Measurements from ENCODE around the gene ARID1B. TPM values are rescaled to one million over a fixed set of nuclear protein-coding genes. Genes with fewer than 3 reads are reported as not detected.

The ARID1B gene
- total RNA-seq, 1 experiment from 2014 or later: 58.8 TPM

GRCh38 chr6:156911581-156911980 is 134.4 kb downstream of the ARID1B start:
- Histone ChIP-seq H3K27me3 (replicated peaks; ENCODE audit: control insufficient read depth, insufficient read depth, low read length) (no peaks in the 10 kb centered on the region), H3K4me1 (no peaks in the 10 kb centered on the region), H3K36me3 (ENCODE audit: control insufficient read depth, insufficient read depth, low read length) (no peaks in the 10 kb centered on the region), H3K4me3 (ENCODE audit: low read depth, low read length) (no peak overlapping the region), H3K9me3 (no peaks in the 10 kb centered on the region)
- no peak overlapping the region for H3K27ac Mint-ChIP-seq (ENCODE audit: unreplicated experiment)
- no peak overlapping the region for H3K4me3 Mint-ChIP-seq (ENCODE audit: unreplicated experiment)
- no peaks in the 10 kb centered on the region for H3K27me3 Mint-ChIP-seq (ENCODE audit: insufficient read depth, unreplicated experiment)
- ChIA-PET POLR2A (no interaction called here), CTCF (no interaction called here)
- intact Hi-C loops (cut with micrococcal nuclease; ENCODE audit: unreplicated experiment): no loop called here
- peaks cover 15% of the 10 kb centered on the region for H3K36me3 Mint-ChIP-seq (ENCODE audit: insufficient read depth, unreplicated experiment)
- peaks cover 7% of the 10 kb centered on the region for H3K4me1 Mint-ChIP-seq (ENCODE audit: low read depth, unreplicated experiment)
- no peaks in the 10 kb centered on the region for H3K9me3 Mint-ChIP-seq (ENCODE audit: unreplicated experiment)
- no peak for DNase-seq
- no peak for TF ChIP-seq CTCF (IDR thresholded peaks at IDR 0.05; ENCODE audit: insufficient read depth in 1 of 2, low read depth in 1 of 2, low read length in 1 of 2, severe bottlenecking in 1 of 2, unreplicated experiment in 1 of 2)
- no TSS peak for BruUV-seq (replicated peaks)

- POLR2A ChIA-PET: no interaction called here
Measured at GRCh38 chr6:156912431-156912830, 135.3 kb downstream of the ARID1B start.

GRCh38 chr6:156914181-156914580 is 137.0 kb downstream of the ARID1B start:
- BruUV-seq (replicated peaks): no TSS peak

More at GRCh38 chr6:156912431-156912830, 135.3 kb downstream of the ARID1B start:
- H3K4me1 ChIP-seq: no peaks in the 10 kb centered on the region
- no peak for TF ChIP-seq CTCF (IDR thresholded peaks at IDR 0.05; ENCODE audit: insufficient read depth in 1 of 2, low read depth in 1 of 2, low read length in 1 of 2, severe bottlenecking in 1 of 2, unreplicated experiment in 1 of 2)
- Mint-ChIP-seq H3K27ac (ENCODE audit: unreplicated experiment) (no peak overlapping the region), H3K27me3 (ENCODE audit: insufficient read depth, unreplicated experiment) (no peaks in the 10 kb centered on the region), H3K9me3 (ENCODE audit: unreplicated experiment) (no peaks in the 10 kb centered on the region), H3K4me3 (ENCODE audit: unreplicated experiment) (no peak overlapping the region), H3K36me3 (ENCODE audit: insufficient read depth, unreplicated experiment) (peaks cover 15% of the 10 kb centered on the region), H3K4me1 (ENCODE audit: low read depth, unreplicated experiment) (peaks cover 7% of the 10 kb centered on the region)
- CTCF ChIA-PET: no interaction called here
- DNase-seq: no peak
- no TSS peak for BruUV-seq (replicated peaks)
- no peaks in the 10 kb centered on the region for H3K36me3 ChIP-seq (ENCODE audit: control insufficient read depth, insufficient read depth, low read length)
- no peaks in the 10 kb centered on the region for H3K27me3 ChIP-seq (replicated peaks; ENCODE audit: control insufficient read depth, insufficient read depth, low read length)
- H3K9me3 ChIP-seq: no peaks in the 10 kb centered on the region
- intact Hi-C loops (cut with micrococcal nuclease; ENCODE audit: unreplicated experiment): no loop called here
- H3K4me3 ChIP-seq (ENCODE audit: low read depth, low read length): no peak overlapping the region

More at GRCh38 chr6:156914181-156914580, 137.0 kb downstream of the ARID1B start:
- no peak for TF ChIP-seq CTCF (IDR thresholded peaks at IDR 0.05; ENCODE audit: insufficient read depth in 1 of 2, low read depth in 1 of 2, low read length in 1 of 2, severe bottlenecking in 1 of 2, unreplicated experiment in 1 of 2)
- H3K4me1 ChIP-seq: no peaks in the 10 kb centered on the region
- intact Hi-C loops (cut with micrococcal nuclease; ENCODE audit: unreplicated experiment): no loop called here
- Mint-ChIP-seq H3K27me3 (ENCODE audit: insufficient read depth, unreplicated experiment) (no peaks in the 10 kb centered on the region), H3K9me3 (ENCODE audit: unreplicated experiment) (no peaks in the 10 kb centered on the region), H3K4me1 (ENCODE audit: low read depth, unreplicated experiment) (peaks cover 7% of the 10 kb centered on the region), H3K4me3 (ENCODE audit: unreplicated experiment) (no peak overlapping the region), H3K27ac (ENCODE audit: unreplicated experiment) (peak overlapping the region; percentile 6), H3K36me3 (ENCODE audit: insufficient read depth, unreplicated experiment) (peaks cover 15% of the 10 kb centered on the region)
- DNase-seq: no peak
- no peaks in the 10 kb centered on the region for H3K36me3 ChIP-seq (ENCODE audit: control insufficient read depth, insufficient read depth, low read length)
- H3K27me3 ChIP-seq (replicated peaks; ENCODE audit: control insufficient read depth, insufficient read depth, low read length): no peaks in the 10 kb centered on the region
- no peak overlapping the region for H3K4me3 ChIP-seq (ENCODE audit: low read depth, low read length)
- ChIA-PET POLR2A (no interaction called here), CTCF (no interaction called here)
- H3K9me3 ChIP-seq: no peaks in the 10 kb centered on the region

Measured in Caco-2 (cell line).